Measurements from ENCODE around the gene DNAJC6.
"Not testable (repeated sequence)": the region's sequence is repeated elsewhere in the genome, so short reads cannot be mapped to it uniquely, and the experiment has no call there.

DNAJC6 gene

GRCh38 chr1:65441464-65441863, 132.1 kb downstream of the DNAJC6 start:
- no peak for TF ChIP-seq CTCF (IDR thresholded peaks at IDR 0.05; ENCODE audit: borderline replicate concordance, control extremely low read depth, extremely low read depth, insufficient read depth, missing control alignments)
- in situ Hi-C loops (cut with MboI; ENCODE audit: low sequenced_read_pairs, unreplicated experiment), result no loop called here
- DNase-seq (ENCODE audit: low spot score), result no peak

GRCh38 chr1:65442442-65442841, 133.1 kb downstream of the DNAJC6 start:
- no peak for DNase-seq (ENCODE audit: low spot score)
- in situ Hi-C loops (cut with MboI; ENCODE audit: low sequenced_read_pairs, unreplicated experiment), result no loop called here
- no peak for TF ChIP-seq CTCF (IDR thresholded peaks at IDR 0.05; ENCODE audit: borderline replicate concordance, control extremely low read depth, extremely low read depth, insufficient read depth, missing control alignments)

- TF ChIP-seq CTCF (IDR thresholded peaks at IDR 0.05; ENCODE audit: borderline replicate concordance, control extremely low read depth, extremely low read depth, insufficient read depth, missing control alignments), result no peak
- DNase-seq (ENCODE audit: low spot score), result no peak
- in situ Hi-C loops (cut with MboI; ENCODE audit: low sequenced_read_pairs, unreplicated experiment), result no loop called here
These were observed 134.3 kb downstream of the DNAJC6 start for GRCh38 chr1:65443647-65444046.

- in situ Hi-C loops (cut with MboI; ENCODE audit: low sequenced_read_pairs, unreplicated experiment), result no loop called here
- DNase-seq (ENCODE audit: low spot score), result no peak
- TF ChIP-seq CTCF (IDR thresholded peaks at IDR 0.05; ENCODE audit: borderline replicate concordance, control extremely low read depth, extremely low read depth, insufficient read depth, missing control alignments), result peak; percentile 2
These were observed 134.8 kb downstream of the DNAJC6 start for GRCh38 chr1:65444128-65444640.

GRCh38 chr1:65445837-65446236, 136.5 kb downstream of the DNAJC6 start:
- no peak for TF ChIP-seq CTCF (IDR thresholded peaks at IDR 0.05; ENCODE audit: borderline replicate concordance, control extremely low read depth, extremely low read depth, insufficient read depth, missing control alignments)
- in situ Hi-C loops (cut with MboI; ENCODE audit: low sequenced_read_pairs, unreplicated experiment), result no loop called here
- DNase-seq (ENCODE audit: low spot score), result no peak

- TF ChIP-seq CTCF (IDR thresholded peaks at IDR 0.05; ENCODE audit: borderline replicate concordance, control extremely low read depth, extremely low read depth, insufficient read depth, missing control alignments), result no peak
- in situ Hi-C loops (cut with MboI; ENCODE audit: low sequenced_read_pairs, unreplicated experiment), result no loop called here
- DNase-seq (ENCODE audit: low spot score), result no peak
These were observed 140.0 kb downstream of the DNAJC6 start for GRCh38 chr1:65449214-65449823.

GRCh38 chr1:65455678-65456077, 146.3 kb downstream of the DNAJC6 start:
- in situ Hi-C loops (cut with MboI; ENCODE audit: low sequenced_read_pairs, unreplicated experiment); DNase-seq (ENCODE audit: low spot score): not testable (repeated sequence)
